HT-29 (cell line): ENCODE measurements around the gene ZNF580. TPM values are rescaled to one million over a fixed set of nuclear protein-coding genes. Genes with fewer than 3 reads are reported as not detected.

Source experiments
- DNase-seq: peaks from one replicate; pipeline ENCODE4 v3.0.0-alpha.2; 2015; ENCODE audit warnings: low spot score
- total RNA-seq: library from RNA; depleted of rRNA; stranded (reverse); fragments of >200 nt; shearing (Covaris generic); gene quantifications from 2 replicates; pipeline ENCODE4 v1.2.3, GENCODE V29; 2014

ZNF580 gene
- total RNA-seq, 1 experiment from 2014 or later: 18.8 TPM

DNA sequence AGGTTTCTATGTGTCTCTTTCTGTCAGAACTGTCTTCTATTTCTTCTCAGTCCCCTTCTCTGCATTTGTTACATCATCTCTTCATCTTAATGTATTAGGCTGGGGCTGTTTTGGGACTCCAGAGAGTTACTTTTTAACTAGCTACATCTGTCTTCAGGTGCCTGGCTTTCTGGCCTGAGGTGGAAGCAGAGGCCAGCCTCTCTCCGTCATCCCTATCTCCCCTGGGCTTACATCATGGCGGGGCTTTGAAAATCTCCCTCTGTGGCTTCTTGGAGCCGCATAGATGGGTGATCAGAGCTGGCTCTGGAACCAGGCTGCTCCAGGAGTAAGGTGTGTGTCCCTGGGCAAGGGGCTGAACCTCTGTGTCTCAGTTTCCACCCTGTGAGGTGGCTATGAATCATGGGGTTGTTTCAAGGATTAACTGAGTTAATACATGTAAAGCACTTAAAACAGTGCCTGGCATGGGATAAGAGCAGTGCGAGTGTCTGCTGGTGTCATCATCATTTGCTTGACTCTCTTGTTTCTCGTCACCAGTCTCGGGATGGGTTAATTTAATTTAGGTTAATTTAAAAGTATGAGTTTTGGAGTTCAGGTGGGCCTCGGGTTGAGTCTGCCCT, 36.2 kb downstream of the ZNF580 start:
- no peak for DNase-seq

DNA sequence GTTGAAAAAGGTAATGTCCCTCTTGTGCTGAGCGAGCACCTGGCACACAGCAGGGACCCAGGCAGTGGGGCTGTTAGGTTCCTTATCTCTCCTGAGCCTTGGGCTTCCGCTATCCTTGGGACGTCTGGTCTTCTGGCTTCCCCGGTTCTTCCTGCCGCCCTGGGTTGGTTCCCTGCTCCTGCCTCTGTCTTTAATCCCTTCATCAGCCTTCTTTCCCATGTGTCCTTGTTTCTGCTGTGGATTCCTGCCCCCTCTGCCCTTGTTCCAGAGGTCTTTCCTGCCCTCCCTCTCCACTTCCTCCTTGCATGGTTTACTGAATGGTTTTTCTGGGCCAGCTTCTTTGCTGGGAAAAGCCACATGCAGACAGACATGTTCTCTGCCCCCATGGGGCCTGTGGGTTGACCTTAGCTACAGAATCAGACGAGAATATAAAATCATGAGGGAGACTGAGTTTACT, 36.8 kb downstream of the ZNF580 start:
- no peak for DNase-seq

DNA sequence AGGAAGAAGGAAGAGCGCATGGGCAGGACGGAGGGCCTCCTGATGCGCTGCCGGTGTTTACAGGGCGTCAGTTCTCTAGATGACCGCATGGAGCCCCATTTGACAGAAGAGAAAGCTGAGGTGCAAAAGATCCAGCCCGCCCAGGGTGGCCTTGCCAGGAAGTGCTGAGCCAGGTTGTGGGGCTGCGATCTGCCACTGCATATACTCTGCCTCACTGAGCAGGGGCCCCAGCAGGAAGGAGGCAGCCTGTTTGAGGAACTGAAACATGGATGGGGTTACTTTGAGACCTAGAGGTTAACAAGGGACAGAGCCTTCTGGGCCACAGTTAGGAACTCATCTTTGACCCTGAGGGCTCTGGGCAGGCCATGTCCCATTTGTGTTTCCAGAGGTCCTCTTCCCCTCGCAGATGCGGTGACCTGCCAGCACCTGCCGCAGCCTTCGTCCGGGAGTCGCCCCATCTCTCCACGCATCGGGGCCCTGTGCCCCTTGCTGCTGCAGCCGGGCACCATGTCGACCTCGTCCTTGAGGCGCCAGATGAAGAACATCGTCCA, 37.4 kb downstream of the ZNF580 start:
- no peak for DNase-seq

DNA sequence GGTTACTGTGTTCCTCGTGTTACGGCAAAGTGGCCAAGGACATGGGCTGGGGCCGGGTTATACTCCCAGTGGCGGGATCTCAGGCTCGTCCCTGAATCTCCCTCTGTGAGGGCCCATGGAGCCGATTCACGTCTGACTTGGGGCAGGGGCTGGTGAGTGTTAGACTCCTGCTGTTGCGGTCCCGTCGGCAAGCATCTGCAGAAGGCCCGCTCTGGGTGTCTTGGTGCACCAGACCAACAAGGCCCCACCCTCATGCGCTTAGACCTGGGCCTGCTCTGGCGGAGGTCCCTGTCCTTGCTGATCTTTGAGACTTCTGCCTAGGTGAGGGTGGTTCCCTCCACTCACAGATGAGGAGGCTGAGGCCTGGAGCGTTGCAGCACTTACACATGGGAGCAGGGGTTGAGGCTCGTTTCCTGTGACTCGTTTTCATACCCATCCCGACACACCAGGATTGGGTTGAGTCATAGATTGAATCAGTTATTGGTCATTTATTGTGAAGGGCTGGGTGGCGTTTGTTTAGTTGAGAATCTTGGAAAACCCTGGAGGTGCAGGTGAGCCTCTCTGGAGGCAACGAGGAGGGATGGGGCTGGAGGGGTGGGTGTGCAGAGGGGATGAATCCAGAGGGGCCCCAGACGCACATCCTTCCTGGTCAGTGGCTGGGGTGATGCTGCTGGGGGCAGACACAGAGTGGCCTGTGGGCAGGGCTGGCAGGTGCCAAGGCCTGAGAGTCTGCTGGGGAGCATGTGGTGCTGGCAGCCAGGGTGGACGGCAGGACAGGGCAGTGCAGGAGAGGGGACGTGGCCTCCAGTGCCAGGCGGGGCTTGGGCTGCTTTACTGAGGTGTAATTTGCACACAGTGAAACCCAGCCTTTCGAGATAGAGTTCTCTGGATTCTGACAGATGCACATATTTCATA, 38.8 kb downstream of the ZNF580 start:
- DNase-seq: no peak

DNA sequence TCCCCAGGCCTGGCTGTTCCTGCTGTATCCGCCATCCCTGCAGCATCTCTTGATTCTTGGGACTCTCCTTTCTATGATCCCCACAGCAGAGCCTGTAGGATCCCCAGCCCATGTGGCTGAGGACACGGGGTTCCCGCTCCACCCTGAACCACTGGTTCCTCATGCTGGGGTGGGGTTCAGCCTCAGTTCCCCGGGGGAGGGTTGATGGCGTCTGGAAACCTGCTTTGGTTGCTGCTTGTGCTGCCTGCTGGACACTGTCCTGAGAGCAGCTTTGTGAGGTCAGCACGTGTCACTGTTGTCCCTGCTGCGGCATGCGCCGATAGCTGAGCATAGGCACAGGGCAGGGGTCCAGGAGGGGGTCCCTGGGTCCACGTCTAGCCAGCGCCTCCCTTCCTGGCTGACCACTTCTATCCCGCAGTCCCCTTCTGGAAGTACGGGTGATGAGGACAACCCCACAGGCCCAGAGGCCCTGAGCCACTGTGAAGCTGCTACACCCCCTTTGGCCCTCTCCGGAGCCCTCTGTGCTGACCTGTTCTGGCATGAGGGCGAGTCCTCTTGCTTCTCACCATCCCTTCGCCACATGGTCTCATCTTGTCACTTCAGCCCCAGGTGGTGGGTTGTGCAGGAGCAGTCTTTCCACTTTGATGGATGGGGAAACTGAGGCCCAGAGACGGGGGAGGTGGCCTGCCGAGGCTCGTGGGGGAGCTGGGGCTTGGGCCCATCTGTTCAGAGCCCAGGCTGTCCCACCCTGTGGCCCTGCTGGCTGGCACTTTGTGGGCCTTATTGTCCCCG, 39.7 kb downstream of the ZNF580 start:
- DNase-seq: no peak

DNA sequence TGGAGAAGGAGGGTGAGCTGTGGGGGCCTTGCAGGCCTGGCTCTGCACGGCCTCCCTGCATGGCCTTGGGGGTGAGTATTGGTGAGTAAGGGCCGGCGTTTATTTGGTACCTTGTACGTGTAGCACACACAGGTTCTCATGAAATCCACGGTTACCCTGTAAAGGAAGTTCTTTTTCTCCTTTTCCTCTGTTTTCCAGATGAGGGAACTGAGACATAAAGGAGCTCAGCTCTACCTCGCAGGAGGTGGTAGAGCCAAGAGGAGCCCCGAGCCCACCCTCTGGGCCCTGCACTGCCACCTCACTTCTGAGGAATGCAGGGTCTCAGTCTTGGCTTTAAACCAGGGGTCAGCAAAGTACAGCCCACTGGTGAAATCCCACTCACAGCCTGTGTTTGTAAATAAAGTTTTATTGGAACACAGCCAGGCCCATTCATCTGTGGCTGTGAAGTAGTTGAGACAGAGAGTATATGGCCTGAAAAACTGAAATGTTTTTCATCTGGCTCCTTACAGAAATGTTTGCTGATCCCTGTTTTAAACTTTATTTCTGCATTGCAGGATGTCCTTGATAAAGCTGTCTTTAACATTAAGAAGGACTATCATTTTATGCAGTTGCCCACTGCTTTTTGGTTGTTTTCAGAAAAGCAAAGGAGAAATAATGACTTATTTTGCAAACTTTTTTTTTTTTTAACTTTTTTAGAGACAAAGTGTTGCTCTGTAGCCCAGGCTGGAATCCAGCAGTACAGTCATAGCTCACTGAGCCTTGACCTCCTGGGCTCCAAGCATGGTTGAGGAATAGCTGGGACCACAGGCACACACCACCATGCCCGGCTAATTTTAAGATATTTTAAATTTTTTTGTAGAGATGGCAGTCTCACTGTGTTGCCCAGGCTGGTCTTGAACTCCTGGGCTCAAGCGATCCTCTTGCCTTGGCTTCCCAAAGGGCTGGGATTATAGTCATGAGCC, 40.6 kb downstream of the ZNF580 start:
- DNase-seq: no peak

DNA sequence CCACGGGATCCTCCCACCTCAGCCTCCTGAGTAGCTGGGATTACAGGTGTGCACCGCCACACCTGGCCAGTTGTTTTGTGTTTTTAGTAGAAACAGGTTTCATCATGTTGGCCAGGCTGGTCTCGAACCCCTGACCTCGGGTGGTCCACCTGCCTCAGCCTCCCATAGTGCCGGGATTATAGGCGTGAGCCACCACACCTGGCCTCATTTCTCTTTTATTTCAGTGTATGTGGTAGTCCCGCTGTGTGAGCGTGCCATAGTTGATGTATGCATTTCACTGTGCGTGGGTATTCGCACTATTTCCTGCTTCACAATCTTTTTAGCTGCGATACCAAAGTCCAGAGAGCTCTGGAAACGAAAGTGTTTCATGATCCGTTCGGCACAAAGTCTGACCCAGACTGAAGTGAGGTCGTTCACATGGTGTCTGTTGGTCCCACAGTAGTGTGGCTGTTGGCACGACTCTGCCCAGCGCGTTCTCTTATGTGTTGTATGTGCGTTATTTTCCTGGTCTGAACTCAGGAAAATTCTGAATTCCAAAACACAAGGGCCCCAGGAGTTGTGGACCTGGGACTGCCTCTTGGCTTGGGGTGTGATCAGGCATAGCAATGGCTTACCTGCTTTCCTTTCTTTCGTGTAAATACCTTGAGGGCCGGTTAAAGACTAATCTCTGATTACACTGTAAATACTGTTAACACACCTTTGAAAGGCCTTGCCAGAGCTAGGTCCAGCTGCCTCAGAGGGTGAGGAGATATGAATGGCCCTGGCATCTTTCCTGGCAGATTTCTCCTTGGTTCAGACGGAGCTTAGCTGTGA, 42.9 kb downstream of the ZNF580 start:
- peak; percentile 70 for DNase-seq

DNA sequence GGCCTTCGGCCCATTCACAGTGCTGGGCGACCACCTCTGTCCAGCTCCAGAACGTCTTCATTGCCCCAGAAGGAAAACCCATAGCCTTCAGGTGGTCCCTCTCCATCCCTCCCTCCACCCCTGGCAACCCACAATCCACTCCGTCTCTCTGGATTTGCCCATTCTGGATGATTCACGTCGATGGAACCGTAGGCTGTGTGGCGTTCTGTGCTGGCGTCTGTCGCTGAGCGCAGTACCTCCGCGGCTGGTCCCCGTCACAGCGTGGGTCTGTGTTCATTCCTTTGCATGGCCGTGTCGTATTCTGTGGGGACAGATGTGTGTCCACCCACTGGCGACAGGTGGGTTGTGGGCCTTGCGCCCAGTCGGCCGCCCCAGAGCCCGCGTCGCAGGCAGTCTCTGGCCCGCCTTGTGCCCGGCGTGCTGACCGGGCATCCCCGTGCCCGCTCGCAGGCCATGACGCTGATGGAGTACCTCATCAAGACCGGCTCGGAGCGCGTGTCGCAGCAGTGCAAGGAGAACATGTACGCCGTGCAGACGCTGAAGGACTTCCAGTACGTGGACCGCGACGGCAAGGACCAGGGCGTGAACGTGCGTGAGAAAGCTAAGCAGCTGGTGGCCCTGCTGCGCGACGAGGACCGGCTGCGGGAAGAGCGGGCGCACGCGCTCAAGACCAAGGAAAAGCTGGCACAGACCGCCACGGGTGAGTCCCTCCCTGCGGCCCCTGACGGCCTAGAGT, 44.3 kb downstream of the ZNF580 start:
- DNase-seq: no peak

DNA sequence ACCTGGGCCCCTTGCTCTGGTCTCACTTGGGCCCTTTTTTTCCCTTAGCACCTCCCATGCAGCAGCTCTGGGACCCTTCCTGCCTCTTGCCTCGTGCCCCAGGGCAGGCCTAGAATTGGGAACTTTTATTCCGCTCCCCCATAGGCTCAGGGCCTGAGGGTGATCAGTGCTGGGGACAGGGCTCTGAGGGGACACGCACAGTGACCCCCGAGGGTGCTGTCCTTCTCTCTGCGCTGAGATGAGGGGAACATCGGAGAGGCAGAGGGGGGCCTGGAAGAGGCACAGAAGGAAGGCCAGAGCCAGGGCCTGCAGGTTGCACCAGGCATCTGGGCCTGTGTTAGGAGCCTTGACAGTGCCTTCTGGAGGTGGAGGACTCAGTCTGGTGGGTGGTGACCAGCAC, 45.0 kb downstream of the ZNF580 start:
- DNase-seq: no peak

DNA sequence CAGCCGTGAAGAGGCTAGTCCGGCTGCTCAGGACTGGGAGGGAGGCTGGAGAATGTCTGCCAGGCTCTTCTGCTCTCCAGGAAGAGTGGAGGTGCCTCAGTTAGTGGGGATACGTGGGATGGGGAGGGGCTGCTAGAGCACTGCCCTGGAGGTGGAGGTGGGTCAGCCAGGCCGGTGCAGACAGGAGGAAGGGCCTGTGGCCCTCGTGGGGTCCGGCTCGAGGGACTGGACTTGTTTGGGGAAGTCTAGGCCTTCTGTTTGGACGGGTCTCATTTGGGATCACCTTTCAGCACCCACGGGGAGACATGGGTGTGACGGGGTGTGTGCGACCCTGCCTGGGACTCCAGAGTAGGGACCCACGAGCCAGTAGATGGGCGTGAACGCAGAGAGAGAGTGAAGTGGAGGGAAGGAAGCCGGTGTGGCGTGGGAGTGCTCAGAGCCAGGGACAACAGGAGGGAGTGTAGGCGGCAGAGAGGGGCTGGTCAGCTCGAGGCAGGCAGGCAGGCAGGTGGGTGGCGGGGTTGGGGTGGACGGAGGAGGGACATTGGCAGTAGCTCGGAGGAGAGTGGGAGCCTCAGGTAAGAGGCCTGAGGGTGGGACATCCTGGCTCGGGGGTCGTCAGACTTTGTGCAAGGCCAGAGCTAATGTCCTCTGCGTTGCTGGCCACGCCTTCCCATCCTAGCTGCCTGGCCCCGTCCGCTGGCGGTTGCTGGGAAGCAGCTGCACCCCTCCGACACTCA, 45.7 kb downstream of the ZNF580 start:
- DNase-seq: no peak

DNA sequence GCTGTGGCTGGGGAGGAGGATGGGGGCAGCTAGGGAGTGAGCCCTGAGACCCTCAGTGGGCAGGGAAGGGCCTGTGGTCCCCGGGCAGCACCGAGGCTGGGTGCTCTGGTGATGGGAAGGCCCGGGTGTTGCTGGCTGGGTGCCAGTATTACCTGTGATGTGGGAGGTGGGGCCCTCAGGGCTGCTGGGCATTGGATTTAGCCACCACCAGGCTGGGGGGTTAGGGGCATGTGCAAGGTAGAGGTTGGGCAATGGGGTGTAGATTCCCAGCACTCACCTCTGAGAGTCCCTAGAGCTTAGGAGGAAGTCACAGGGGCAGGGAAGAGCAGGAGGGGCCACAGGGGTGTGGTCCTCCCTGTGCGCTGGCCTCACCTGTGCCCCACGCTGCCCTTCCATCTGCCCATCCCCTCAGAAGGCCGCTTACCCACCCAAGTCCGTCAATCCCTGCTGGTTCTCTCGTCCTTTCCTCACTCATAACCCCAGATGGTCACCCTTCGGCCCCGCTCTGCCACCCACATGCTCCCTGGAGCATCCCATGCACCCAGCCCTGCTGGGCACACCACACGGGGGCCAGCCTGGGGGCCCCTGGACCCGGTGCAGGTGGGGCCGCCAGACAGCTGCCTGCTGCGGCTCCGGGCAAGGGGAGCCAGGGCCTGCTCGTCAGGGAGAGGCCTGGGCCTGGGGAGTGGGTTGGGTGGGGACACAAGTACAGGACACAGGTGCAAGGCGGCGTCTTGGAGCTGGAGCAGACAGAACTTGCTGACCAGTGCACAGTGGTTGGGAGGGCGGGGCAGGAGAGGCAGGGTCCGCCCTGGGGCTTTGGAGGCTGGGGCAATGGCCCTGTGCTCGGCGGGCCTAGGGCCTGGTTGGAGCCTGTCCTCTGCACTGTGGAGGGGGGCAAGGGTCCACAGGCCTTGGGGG, 46.7 kb downstream of the ZNF580 start:
- DNase-seq: peak; percentile 35

DNA sequence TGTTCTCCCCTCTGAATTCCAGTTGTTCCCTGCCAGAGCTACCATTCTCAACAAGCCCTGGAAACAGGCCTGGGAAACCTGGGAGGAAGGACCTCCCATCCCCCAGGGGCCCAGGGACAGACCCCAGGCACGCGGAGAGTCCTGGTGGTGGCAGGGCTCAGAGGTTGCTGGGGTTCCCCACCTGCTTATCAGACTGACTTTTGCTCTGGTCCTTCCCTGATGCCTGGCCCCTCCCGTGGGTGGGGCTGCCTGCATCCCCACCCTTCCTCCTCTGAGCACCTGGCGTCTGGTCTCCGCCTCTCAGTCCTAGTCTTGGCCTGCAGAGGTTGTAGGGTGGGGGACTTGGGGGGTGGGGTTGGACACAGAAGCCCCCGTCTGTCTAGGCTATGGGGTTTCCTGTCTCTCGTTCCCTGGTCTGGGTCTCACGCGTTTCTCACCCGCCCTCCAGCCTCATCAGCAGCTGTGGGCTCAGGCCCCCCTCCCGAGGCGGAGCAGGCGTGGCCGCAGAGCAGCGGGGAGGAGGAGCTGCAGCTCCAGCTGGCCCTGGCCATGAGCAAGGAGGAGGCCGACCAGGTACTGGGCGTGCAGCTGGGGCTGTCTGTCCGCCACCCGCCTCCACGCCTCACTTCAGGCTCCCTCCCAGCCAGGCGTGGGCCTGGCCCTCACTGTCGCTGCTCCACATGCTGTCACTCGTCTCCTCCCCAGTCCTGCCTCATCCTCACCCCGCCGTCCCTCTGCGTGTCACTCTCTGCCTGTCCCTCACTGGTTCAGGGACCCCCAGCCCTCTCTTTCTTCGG, 47.8 kb downstream of the ZNF580 start:
- DNase-seq: peak; percentile 88

DNA sequence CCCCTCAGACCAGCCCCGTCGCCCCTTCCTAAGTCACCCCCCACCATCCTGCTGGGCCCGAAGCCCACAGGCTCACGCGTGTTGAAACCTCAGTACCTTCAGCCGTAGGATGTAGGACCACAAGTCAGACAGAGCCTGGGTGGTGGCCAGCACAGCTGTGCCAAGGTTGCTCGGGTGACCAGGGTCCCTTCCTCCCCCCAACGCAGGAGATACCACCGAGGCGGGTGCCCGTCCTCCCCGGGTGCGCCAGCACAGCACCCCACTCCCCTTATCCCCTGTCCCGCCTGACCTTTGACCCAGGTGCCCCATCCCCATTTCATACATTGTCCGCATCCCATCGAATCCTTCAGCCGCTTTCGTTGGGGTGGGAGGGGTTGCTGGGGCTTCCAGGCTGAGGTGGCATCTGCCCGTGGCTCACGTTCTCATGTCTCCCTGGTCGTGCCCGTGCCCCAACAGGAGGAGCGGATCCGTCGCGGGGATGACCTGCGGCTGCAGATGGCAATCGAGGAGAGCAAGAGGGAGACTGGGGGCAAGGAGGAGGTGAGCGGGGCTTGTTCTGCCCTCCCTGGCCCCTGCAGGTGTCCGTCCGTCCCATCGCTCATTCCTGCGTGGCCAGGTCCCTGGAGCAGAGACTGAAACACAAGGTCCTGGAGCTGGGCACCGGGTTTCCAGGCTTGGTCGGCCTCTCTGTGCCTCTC, 48.8 kb downstream of the ZNF580 start:
- DNase-seq: no peak

DNA sequence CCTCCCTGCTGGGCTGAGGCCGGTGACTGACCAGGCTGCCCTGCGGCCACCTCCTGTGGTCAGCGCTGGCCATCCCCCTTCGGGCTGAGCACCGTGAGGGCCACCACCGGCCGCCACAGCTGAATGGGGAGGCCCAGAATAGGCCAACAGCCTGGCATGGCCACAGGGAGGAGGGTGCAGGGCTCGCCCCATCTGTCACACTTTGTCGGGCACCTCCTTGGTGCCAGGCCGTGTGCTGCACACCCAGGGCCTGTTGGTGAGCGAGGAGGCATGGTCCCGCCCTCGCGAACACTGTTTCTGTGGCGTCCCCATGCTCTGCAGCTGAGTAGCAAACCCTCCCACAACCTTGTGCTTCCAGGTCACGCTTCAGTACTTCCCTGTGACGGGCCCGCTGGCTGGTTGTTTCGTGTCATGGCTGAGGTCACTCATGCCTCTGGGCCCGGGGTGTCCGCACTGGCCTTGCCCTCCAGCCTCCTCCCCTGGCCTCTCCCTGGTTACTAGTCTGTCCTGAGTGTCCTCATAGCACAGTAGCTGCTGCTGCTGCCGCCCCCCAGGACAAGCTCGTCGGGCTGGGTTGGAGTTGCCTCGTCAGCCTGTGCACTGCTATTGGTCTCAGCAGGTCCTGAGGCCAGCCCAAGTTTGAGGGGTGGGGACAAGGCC, 49.4 kb downstream of the ZNF580 start:
- no peak for DNase-seq
